Measurements from ENCODE around the gene NPTXR.

The NPTXR gene

DNA sequence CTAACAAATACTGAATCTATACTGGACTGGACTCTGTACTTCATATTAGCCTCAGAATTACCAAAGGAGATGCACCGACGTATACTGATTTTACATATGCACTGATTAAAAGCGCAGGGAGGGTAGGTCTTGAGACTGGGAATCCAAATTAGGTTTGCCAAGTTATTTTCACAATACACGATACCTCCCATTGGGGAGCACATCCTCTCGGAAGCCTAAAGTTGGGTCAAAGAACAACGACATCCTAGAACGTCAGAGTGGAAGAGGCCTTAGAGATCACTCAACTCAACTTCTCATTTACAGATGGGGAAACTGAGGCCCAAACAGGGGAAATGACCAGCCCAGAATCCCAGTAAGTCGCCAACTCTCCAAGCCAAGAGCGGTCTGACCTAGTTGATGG, 50.5 kb downstream of the NPTXR start:
- DNase-seq = no peak

DNA sequence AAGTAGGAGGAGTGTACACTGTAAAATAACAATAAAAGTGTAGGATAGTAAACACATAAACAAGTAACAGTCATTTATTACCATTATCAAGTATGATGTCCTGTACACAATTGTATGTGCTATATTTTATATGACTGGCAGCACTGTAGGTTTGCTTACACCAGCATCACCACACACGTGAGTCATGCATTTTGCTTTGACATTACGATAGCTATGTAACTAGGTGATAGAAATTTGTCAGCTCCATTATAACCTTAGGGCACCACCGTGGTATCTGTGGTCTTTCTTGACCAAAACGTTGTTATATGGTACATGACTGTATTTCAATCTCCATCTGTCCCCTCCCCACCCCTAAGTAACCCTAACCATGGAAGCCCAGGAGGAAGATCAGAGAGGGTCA, 51.0 kb downstream of the NPTXR start:
- DNase-seq = no peak

DNA sequence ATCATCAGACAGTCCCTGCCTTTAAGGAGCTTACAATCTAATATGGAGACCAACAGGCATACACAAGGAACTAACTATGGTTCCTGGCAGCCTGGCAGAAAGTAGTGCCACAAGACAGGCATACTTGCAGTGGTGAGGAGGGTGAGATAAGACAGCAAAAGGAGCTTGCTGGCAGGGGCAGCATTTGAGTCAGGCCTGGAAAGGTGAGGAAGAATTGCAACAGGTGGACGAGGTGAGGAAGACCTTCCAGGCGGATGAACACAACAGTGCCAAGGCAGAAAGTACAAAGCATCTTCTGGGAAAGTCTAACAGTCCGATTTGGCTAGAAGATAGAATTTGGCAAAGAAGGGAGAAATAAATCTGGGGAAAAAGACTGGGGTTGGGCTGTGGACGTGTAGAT, 54.2 kb downstream of the NPTXR start:
- no peak for DNase-seq

DNA sequence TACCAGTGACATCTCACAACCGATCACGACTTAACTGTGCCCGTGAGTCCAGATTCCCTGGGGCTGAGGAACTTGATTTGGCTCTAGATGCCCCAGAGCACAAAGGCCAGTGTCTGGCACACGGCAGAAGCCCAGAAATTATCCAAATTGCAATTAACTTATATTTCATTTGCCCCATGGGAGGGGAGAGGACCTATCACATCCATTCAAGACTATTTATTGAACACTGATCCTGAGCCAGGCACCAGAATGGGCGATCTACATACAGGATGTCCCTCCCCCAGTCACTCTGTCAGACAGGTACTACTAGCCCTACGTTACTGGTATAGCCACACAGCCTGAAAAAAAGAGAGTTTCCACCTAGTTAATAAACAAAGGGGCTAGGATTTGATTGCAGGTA, 55.0 kb downstream of the NPTXR start:
- DNase-seq = no peak

DNA sequence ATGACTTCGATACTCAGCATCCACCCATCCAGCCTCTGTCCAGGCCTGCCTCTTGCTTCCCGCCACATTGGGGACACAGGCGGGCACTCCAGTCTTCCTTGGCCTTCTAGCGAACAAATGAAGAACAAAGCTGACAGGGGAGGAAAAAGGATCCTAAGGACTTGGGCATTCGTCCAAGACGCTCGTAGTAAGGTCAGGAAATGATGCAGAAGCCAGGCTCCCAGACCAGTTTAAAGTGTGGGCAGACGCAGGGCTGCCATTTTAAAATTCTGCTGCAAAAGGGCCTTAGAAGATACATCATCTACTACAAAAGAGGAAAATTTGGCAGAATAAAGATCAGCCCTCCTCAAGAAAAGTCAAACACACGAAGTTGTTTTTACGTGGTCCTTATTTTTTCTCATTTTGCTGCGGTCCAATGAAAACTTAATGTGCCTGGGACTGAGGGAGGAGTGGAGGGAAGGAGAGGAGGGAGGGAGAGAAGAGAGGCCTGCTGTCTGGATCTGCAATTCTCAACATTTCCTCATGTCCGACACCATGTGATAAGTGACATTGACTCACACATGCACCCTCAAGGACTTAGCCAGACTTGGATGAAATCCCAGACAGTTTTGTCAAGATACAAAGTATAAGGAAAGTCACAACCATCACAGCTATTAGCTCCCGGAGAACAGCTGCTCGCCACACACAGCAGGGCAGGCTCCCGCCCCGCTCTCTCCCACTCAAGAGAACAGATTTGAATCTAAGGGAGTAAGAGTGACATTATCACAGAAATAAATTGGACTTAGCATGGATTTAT, 55.6 kb downstream of the NPTXR start:
- DNase-seq = no peak

DNA sequence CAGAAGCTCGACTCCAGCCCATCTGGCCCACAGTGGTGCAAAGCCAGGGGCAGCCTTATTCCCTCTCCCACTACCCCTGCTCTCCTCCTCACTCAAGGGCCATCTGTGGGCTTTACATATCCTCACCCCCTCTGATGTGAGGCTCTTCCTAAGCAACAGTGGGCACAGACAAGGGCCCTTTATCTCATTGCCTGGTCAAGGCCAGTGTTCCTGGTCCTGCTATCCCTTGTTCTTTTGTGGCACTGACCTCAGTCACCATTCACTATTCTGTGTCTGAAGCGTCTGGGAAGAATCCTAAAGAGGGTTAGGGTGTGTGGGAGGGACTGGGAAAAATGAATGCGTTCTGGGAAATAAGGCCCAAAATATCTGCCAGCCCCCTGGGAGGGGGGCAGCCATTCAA, 57.2 kb downstream of the NPTXR start:
- DNase-seq = no peak

DNA sequence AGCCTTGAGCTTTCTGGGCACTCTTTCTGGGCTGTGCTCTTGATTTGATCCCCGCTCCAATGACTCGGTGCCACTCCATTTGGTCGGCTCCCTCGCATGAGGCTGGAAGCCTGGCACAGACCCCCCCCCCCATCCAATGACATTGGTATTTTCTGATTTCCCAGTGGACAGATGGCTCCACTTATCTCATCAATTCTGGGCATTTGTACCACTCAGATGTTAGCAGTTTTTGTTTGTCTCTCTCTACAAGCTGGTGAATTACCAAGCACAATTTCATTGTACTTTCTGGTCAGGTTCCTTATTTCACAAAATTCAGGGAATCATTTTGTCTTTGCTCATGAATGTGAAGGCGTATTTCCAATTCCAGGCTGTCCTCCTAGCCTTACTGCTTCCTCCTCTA, 59.0 kb downstream of the NPTXR start:
- DNase-seq = no peak

DNA sequence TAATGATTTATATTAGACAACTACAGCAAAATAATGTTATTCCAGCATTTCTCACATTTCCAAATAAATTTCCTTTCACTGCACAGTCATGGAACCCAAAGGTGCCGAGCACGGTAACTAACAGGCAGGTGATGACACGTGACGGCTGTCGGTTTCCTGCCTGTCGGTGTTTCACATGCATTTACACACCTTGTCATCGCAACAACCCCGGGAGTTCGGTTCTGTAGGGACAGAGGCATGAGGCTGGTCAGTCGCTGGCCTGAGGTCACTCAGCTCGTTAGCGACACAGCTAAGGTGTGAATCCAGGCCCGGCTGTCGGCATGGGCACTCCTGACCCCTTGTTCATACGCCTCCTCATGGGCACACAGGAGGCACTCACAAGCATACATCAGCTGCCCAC, 59.8 kb downstream of the NPTXR start:
- DNase-seq = no peak

DNA sequence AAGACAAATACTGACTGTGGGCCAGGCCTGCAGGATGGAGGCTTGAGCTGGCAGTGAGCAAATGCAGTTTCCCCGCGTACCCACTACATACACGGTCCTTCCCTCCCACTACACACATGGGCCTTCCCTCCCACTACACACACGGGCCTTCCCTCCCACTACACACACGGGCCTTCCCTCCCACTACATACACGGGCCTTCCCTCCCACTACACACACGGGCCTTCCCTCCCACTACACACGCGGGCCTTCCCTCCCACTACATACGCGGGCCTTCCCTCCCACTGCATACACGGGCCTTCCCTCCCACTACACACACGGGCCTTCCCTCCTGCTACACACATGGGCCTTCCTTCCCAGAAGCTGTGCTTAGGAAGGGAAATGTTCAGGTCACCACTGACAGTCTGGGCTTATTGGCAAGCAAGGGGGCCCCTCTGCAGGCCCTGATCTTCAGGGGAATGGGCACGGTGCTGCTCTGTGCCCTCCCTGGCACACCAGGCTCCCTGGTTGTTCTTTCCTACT, 60.7 kb downstream of the NPTXR start:
- DNase-seq = no peak

DNA sequence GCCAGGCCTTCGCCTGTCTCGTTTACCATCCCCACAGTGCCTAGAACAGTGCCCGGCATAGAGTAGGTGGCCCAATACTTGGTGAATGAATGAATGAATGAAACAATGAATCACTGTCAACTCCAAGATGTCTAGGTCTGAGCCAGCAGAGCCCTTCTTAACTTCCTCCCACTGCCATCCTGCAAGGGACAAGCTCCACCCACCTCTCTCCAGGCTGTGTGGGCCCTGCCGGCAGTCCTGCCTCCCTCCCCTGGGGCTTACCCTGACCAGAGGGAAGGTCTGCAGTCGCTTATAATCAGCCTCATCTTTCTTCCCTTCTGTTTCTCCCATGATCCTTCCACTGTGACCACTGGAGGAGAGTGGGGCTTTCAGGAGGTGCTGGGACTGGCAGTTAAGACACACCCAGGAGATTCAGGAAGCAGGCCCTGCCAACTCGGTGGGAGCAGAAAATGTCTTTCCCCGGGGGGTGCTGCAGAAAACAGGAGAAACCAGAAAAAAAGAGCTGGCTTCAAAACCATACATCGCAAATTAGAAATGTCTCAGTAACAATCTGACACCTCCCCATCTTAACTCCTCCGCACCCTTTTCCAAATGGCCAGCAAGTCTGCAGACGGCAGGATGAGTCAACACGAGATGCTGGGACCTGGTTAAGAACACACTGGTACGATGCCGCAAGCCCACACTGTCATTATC, 61.3 kb downstream of the NPTXR start:
- DNase-seq = no peak

DNA sequence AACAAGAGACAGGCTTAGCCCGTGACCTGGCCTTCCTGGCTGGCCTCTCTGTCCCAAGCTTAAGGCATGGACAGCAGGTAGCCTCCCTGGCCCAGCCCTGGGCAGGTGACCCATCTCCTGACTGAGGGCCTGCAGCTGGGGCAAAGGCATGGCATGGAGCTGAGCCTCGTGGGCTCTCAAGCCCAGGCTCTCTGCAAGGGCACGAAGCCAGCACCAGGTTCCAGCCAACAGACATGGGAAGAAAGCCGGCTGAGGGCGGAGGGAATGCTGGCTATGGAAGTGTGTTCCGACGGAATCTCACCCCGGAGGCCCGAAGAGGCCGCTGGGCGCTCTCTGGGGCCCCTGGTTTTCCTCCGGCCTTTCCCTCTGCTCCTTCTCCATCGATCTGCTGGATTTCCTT, 62.8 kb downstream of the NPTXR start:
- DNase-seq = no peak

DNA sequence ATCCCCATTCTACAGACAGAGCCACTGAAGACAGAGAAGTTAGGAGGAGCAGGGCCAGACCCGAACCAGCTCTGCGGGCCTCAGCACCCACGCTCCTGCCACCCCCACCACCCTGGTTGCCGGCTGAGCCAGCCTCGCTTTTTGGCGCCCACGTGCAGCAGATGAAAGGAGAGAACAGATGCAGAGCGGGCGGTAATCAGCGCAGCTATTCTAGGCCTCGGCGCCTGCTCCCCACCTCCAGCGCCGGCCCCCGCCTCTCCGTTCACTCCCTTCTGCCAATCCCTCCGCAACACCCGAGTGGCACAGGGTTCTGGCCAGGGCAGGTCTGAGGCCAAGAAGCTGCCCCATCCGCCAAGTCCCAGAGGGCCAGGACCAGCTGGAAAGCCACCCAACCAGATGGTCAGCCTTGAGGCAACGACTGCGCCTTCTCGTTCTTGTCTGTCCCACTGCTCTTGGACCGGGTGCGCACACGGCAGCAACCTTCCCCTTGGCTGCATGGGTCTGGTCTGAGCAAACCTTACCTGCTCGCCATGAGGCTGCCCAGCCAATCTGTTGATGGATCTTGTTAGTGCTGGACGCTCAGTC, 66.6 kb downstream of the NPTXR start:
- DNase-seq = no peak

DNA sequence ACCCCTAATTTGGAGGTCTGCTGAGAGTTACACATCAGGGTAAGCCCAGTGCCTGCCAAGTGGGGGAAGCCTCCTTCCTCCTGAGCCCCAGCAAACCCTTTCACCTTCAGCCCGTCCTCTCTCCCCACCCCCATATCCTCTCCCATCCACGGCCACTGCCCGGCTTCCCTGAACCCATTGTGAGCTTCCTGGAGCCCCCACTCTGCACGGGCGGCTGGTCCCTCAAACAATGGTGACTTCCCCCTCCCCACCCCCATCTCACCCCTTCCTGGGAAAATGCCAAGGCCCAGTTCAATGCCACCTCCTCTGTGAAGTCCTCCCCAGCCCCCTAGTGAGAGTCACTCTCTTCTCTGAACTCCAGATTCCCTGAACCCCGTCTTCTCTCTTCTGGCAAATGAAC, 67.7 kb downstream of the NPTXR start:
- no peak for DNase-seq

DNA sequence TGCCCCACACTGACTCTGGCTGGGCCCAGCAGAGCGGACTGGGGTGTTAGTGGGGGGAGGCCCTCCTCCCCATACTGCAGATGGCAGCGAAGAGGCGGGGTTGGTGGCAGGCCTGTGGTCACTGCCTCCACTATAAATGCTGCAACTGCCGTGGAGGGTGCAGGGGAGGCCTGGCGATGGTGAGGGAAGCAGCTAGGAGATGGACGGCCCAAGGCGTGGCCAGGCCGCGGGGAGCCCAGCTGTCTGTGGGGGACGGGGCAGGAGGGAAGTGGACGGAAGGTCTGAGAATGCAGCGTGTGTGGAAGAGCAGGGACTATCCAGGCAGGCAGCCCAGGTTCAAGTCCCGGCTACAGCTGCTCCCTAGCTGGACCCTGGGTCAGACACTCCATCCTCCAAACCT, 68.2 kb downstream of the NPTXR start:
- DNase-seq = no peak

DNA sequence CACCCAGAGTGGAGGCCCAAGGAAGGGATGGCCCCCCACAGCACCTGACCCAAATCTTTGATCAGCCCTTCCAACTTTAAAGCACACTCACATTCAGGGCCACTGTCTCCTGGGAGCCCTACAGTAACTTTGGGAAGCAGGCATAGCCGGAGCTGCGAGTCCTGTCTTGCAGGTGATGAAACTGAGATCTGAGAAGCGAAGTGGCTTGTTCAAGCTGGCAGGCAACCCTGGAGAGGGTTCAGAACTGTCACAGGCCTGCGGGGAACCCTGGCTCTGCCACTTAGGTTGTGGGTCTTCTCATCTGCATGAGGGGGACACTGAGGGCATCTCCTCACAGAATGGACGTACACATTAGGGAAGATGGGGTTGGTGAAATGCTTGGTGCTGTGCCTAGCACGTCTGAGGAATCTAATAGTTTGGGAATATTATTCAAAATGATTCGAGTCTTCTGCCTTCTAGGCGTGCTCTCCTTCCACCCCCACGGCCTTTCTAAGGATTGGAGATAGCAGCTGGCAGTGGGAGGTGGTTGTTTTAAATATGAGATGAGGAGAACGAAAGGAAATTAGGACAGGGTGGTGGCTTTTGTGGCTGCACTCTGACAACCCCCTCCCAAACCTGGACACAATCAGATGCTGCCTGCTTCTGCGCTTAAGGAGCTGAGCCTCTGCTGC, 69.2 kb downstream of the NPTXR start:
- no peak for DNase-seq

DNA sequence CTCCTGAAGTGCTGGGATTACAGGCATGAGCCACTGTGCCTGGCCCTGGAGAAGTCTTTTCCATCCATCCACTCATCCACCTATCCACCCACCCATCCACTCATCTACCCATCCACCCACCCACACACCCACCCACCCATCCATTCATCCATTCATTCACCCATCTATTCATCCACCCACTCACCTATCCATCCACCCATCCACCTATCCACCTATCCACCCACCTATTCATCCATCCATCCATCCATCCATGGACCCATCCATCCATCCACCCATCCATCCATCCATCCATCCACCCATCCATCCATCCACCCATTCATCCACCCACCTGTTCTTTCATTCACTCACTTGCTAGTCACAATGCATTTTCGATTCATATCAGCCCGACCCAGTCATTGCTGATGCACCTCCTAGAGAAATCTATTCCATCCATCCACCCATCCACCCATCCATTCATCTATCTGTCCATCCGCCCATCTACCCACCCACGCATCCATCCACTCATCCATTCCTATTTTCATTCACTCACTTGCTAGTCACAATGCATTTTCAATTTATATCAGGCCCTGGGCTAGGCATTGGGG, 70.4 kb downstream of the NPTXR start:
- DNase-seq = no peak

DNA sequence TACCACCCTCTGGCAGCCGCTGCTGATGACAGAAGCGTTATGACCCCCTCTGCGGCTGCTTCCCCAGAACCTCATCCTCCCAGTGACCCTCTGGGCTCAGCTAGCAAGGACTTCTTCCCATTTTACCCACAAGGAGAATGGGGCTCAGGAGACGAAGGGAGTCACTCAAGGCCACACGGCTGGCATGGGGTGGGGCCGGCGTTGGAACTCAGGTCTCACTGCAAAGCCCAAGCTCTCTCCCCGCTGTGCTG, 71.3 kb downstream of the NPTXR start:
- DNase-seq = no peak

DNA sequence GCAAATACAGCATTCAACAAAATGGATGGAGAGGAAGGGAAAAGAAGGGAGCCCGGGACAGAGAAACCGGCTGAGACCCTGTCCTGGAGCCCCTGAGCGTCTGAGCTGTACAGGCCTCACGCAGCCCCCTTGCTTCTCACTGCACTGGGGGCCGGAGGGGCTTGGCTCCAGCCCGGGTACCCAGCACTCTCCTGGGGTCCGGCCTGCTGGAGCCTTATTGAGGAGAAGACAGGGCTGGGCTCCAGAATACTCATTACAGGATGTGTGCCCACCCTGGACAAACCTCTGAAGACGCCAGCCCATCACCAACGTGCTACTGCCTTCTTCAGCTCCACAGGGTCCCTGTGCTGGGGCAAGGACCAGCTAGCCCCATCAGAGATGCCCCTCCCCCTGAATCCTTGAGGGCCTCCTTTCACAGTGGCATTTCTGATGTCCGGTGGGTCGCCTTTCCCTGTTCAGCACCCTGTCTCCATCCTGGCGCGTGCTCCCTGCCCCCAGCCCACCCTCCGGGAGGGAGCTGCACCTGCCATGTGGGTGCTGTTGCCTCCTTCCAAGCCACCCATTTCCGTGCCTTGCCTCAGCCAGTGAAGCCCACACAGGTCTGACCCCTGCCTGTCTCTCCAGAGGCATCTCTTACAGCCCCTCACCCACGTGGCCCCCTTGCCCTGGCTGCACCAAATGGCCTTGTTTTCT, 73.4 kb downstream of the NPTXR start:
- DNase-seq = no peak

Measured in activated CD8-positive, alpha-beta memory T cell treated with anti-CD3 and anti-CD28 coated beads, Interleukin-2, amount 50 U/mL, for 48 hours (primary cell).